KOPT-K1 (cell line): ENCODE data around the gene PEX12.
A peak's percentile ranks its signal among the peaks of the same experiment; 100 is the strongest.

Source experiments
- H3K27ac ChIP-seq: fragments of 200-600 bp; sonication (generic); 2 replicates; pipeline ENCODE4 v1.5.1; 2016; ENCODE audit warnings: antibody characterized with exemption, mild to moderate bottlenecking, low read depth, low read length; ENCODE audit not compliant: poor library complexity, severe bottlenecking
- H3K36me3 ChIP-seq: fragments of 200-600 bp; sonication (generic); 2 replicates; pipeline ENCODE4 v1.5.1; 2017; ENCODE audit warnings: antibody characterized with exemption, mild to moderate bottlenecking, low read length, moderate library complexity; ENCODE audit not compliant: insufficient read depth
- H3K9me3 ChIP-seq: fragments of 200-600 bp; sonication (generic); 2 replicates; pipeline ENCODE4 v1.5.1; 2017; ENCODE audit warnings: antibody characterized with exemption, low read length, mild to moderate bottlenecking; ENCODE audit not compliant: insufficient read depth, poor library complexity, severe bottlenecking

The PEX12 gene

DNA sequence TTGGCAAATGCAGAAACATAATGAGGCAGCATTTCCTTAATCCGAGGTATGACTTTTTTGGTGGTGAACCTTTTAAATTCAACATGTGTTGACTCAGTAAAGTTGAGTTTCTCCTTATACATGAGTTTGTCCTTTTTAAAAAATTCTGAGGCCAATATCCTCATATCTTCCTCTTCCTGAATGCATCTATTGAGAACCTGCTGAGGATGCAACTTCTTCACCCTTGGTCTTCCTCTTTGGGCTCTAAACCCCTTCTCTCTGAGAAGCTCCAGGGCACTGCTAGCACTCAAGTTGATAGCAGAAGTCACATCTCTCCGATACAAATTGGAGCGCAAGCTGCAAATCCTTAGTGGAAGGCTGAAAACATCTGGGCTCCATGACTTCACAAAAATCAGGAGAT is 21.0 kb downstream of the PEX12 start:
- Histone ChIP-seq H3K27ac (no peak overlapping the region), H3K36me3 (no peaks in the 10 kb centered on the region), H3K9me3 (no peaks in the 10 kb centered on the region)

- H3K27ac ChIP-seq, result no peak overlapping the region
- H3K36me3 ChIP-seq, result no peaks in the 10 kb centered on the region
- no peaks in the 10 kb centered on the region for H3K9me3 ChIP-seq
Measured at GRCh38 chr17:35555691-35556090, 22.7 kb downstream of the PEX12 start.

- Histone ChIP-seq H3K36me3 (no peaks in the 10 kb centered on the region), H3K27ac (no peak overlapping the region), H3K9me3 (no peaks in the 10 kb centered on the region)
Measured at GRCh38 chr17:35554668-35555067, 23.7 kb downstream of the PEX12 start.

DNA sequence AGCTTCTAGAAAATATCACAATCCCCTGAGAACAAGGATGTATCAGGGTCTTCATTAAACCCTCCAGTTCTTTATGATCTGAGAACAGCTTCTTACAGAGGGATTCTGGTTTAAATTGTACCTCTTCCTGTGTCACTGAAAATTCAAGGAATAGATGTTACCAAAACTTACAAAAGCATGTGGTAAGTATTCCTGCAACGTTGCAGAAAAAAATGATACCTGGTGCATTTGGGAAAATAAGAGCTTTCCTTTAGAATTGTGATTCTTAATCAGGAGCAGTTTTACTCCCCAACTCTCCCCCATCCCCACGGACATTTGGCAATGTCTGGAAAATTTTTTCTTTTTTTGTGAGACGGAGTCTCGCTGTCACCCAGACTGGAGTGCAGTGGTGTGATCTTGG is 25.1 kb downstream of the PEX12 start:
- Histone ChIP-seq H3K9me3 (no peaks in the 10 kb centered on the region), H3K27ac (no peak overlapping the region), H3K36me3 (no peaks in the 10 kb centered on the region)

GRCh38 chr17:35548978-35549377 is 29.4 kb downstream of the PEX12 start:
- Histone ChIP-seq H3K27ac (no peak overlapping the region), H3K36me3 (no peaks in the 10 kb centered on the region), H3K9me3 (no peaks in the 10 kb centered on the region)

DNA sequence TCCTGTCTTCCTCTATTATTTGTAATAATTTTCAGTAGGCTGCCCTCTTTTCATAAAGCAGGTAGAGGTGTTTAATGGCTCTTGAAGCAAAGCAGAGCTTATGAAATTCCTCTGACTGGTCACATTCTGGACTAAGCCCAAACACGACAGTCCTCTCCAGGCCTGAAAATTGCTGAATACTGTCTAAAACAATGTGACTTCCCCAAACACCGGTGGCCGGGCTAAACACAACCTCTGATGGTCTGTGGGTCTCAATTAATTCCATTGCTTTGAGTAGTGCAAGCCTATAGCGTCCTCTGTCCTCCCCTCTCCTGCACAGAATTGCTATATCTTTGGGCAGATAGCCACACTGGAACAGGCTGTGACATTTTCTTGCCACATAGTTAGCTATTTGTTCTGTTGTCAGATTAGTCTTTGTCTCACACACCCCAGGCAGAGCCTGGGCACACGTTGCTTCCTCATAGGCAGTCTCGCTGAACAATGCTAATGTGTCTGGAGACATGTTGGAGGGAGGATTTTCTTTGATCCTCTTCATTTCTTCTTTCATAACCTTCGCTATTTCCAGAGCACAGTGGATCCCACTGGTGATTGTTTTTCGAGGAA is 30.1 kb downstream of the PEX12 start:
- H3K9me3 ChIP-seq, result no peaks in the 10 kb centered on the region
- H3K36me3 ChIP-seq, result no peaks in the 10 kb centered on the region
- no peak overlapping the region for H3K27ac ChIP-seq

- H3K36me3 ChIP-seq, result no peaks in the 10 kb centered on the region
- no peaks in the 10 kb centered on the region for H3K9me3 ChIP-seq
- H3K27ac ChIP-seq, result no peak overlapping the region
Measured at GRCh38 chr17:35546487-35546886, 31.9 kb downstream of the PEX12 start.

GRCh38 chr17:35545150-35545549 is 33.2 kb downstream of the PEX12 start:
- no peaks in the 10 kb centered on the region for H3K36me3 ChIP-seq
- no peak overlapping the region for H3K27ac ChIP-seq
- H3K9me3 ChIP-seq, result no peaks in the 10 kb centered on the region

GRCh38 chr17:35543856-35544255 is 34.5 kb downstream of the PEX12 start:
- Histone ChIP-seq H3K9me3 (no peaks in the 10 kb centered on the region), H3K36me3 (no peaks in the 10 kb centered on the region), H3K27ac (peak overlapping the region; percentile 96)

GRCh38 chr17:35542990-35543389 is 35.4 kb downstream of the PEX12 start:
- peak overlapping the region; percentile 96 for H3K27ac ChIP-seq
- H3K9me3 ChIP-seq, result no peaks in the 10 kb centered on the region
- H3K36me3 ChIP-seq, result no peaks in the 10 kb centered on the region

DNA sequence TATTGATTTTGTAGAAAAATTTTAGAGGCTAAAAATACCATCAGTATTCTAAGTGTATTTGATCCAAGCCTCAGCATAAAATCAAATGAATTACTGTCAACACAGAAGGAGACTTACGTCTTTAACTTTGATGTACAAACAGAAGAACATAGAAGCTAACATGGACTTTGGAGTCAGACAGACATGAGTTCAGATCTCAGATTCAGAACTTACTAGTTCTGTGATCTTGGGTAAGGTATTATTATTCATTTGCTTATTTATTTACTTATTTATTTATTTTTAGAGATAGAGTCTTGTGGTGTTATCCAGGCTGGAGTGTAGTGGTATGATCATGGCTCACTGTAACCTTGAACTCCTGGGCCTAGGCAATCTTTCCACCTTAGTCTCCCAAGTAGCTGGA is 36.9 kb downstream of the PEX12 start:
- peak overlapping the region; percentile 96 for H3K27ac ChIP-seq

DNA sequence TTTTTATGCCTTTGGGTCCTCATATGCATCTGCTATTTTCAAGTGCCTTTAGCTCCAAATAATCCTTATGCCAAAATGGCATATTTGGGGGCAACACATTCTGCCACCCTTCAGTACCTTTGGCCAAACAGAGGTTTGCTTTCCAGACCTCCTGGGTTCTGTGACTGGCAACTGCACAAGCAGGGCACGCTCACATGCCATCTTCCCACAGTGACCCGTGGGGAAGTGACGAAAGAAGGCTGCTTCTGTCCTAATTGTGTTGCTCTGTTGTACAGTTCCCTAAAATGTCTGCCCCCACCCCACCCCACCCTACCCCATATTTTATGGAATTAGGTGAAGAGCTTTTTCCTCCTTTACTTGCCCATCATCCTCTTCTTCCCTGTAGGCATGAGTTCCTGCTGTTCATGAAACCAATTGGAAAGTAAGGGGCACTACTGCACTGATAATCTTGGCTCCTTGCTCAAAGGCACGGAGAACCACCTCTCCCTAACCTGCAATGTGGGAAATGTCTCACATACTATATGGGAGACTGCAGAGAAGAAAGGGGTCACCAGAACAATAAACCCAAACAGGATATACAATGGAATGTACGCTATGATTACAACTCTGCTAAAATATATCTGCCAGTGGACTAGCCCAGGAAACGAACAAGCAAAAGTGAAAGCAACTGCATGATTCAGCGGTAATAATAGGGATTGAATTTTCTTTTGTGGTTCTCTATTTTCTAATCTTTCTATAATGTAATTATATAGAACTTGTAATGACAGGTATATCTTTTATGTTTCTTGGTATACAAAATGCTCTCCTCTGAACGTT is 37.6 kb downstream of the PEX12 start:
- Histone ChIP-seq H3K9me3 (no peaks in the 10 kb centered on the region), H3K36me3 (no peaks in the 10 kb centered on the region), H3K27ac (peak overlapping the region; percentile 96)

More for the DNA sequence above, 36.9 kb downstream of the PEX12 start:
- H3K9me3 ChIP-seq, result no peaks in the 10 kb centered on the region
- H3K36me3 ChIP-seq, result no peaks in the 10 kb centered on the region

- peak overlapping the region; percentile 96 for H3K27ac ChIP-seq
- H3K36me3 ChIP-seq, result no peaks in the 10 kb centered on the region
- H3K9me3 ChIP-seq, result no peaks in the 10 kb centered on the region
Measured at GRCh38 chr17:35539659-35540026, 38.7 kb downstream of the PEX12 start.

DNA sequence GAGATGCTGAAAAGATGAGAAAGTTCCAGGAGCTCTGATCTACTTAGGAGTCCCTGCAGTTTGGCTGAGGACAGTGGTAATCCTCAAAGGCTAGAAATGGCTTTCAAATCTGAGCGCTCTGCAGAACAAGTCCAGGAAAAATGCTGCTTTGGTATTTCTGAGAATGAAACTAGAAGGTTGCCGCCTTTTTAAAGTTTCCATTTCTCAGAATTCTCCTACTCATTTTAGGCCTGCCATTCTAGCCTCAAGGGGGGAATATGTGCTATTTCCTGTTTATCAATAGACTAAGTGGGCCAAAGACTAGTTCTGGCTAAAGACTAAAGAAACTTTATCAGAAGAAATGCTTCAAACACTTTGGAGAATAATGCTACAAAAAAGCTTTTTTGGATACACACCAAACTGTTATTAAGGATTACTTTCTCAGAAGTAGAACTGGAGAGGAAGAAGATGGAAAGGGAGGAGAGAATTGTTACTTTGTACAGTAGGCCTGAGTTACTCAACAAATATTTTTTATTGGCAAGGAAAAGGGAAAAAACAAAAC is 40.7 kb downstream of the PEX12 start, which contains the start of gene SLFN12L:
SLFN12L (minus strand) TSS at position 78 of the 541 bp plus-strand sequence. CDS start 15,314 bp downstream, outside the sequence.
- no peaks in the 10 kb centered on the region for H3K36me3 ChIP-seq
- H3K9me3 ChIP-seq, result no peaks in the 10 kb centered on the region
- peak within 1 kb of the TSS; percentile 96 for H3K27ac ChIP-seq

DNA sequence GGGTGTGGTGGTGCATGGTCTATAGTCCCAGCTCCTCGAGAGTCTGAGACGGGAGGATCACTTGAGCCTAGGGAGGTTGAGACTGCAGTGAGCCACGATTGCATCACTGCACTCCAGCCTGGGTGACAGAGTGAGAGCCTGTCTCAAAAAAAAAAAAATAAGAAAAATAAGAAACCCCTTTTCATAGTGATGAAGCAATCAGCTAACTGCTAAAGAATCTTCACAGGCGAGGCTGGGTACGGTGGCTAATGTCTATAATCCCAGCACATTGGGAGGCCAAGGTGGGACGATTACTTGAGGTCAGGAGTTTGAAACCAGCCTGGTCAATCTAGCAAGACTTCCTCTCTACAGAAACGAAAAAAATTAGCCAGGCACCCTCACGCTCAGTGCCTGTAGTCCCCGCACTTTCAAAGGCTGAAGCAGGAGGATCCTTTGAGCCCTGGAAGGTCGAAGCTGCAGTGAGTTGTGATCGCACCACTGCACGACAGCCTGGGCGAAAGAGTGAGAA is 41.7 kb downstream of the PEX12 start:
- H3K36me3 ChIP-seq, result no peaks in the 10 kb centered on the region
- H3K9me3 ChIP-seq, result no peaks in the 10 kb centered on the region
- peak overlapping the region; percentile 96 for H3K27ac ChIP-seq
